ENCODE results near the gene NTRK3. TPM values are rescaled to one million over a fixed set of nuclear protein-coding genes. Genes with fewer than 3 reads are reported as not detected.

Gene NTRK3
- total and polyA plus RNA-seq, 2 of the 8 experiments (the other 6 are each of a cell fraction or from before 2014, with no cell fraction given): 4.5 to 6.8 TPM

- Histone ChIP-seq H4K91ac (replicated peaks; ENCODE audit: insufficient read length, low read length) (no peak overlapping the region), H2BK20ac (ENCODE audit: low read length) (no peak overlapping the region), H3K36me3 (ENCODE audit: control insufficient read depth in 2 of 4, insufficient read depth in 4 of 4, low read length in 3 of 4) (no peaks in the 10 kb centered on the region), H2AFZ (ENCODE audit: low read length) (no peak overlapping the region), H2BK120ac (replicated peaks; ENCODE audit: low read depth, low read length) (no peak overlapping the region), H3K79me2 (ENCODE audit: control insufficient read depth in 1 of 2, insufficient read depth in 2 of 2, low read length in 2 of 2) (no peaks in the 10 kb centered on the region), H3K9ac (replicated peaks in 1 of 4; ENCODE audit: extremely low read depth in 1 of 4, low read depth in 3 of 4, low read length in 3 of 4) (no peak overlapping the region), H3K27ac (ENCODE audit: low read depth, low read length) (no peak overlapping the region), H4K5ac (ENCODE audit: insufficient read length, low read depth, low read length) (no peak overlapping the region), H2BK15ac (ENCODE audit: low read length) (no peak overlapping the region), H3K23me2 (ENCODE audit: low read depth, low read length) (no peaks in the 10 kb centered on the region), H3K79me1 (ENCODE audit: low read depth, low read length) (no peaks in the 10 kb centered on the region; the same call in 1 of the 2 replicates), H3K23ac (ENCODE audit: insufficient read length) (no peak overlapping the region), H3K18ac (ENCODE audit: extremely low read depth, low read length) (no peak overlapping the region), H3K14ac (ENCODE audit: insufficient read length) (no peak overlapping the region), H4K20me1 (replicated peaks in 1 of 2; ENCODE audit: control insufficient read depth in 1 of 2, insufficient read depth in 2 of 2, low read length in 2 of 2) (no peaks in the 10 kb centered on the region), H4K8ac (ENCODE audit: extremely low read depth, insufficient read depth, low read length) (no peak overlapping the region), H2AK5ac (ENCODE audit: low read depth, low read length) (no peak overlapping the region), H3K4me2 (ENCODE audit: insufficient read depth in 1 of 2, low read depth in 2 of 2, low read length in 2 of 2) (no peak overlapping the region), H3K4ac (replicated peaks; ENCODE audit: insufficient read length, low read depth, low read length) (no peak overlapping the region), H2BK5ac (ENCODE audit: low read depth, low read length) (no peak overlapping the region), H3K4me1 (replicated peaks in 1 of 4; ENCODE audit: control insufficient read depth in 3 of 4, insufficient read depth in 4 of 4, low read length in 3 of 4) (no peaks in the 10 kb centered on the region), H2BK12ac (ENCODE audit: low read depth, low read length) (no peak overlapping the region), H3K56ac (replicated peaks; ENCODE audit: insufficient read length, low read depth, low read length) (no peak overlapping the region), H3K9me3 (ENCODE audit: insufficient read depth in 2 of 2, low read depth in 1 of 2, low read length in 1 of 2) (no peaks in the 10 kb centered on the region), H3K27me3 (replicated peaks in 1 of 4; ENCODE audit: control insufficient read depth in 3 of 4, extremely low read depth in 1 of 4, insufficient read depth in 3 of 4, low read length in 3 of 4) (no peaks in the 10 kb centered on the region), H3K4me3 (ENCODE audit: extremely low read depth in 1 of 4, insufficient read depth in 2 of 4, low read depth in 3 of 4, low read length in 4 of 4) (no peak overlapping the region)
- FAIRE-seq (no peak), DNase-seq (ENCODE audit: low read depth in 1 of 2, low spot score in 2 of 2) (no peak)
- ChIA-PET CTCF (ENCODE audit: partially characterized antibody) (no interaction called here), POLR2A (ENCODE audit: partially characterized antibody) (no interaction called here)
- WGBS, 2 experiments (ENCODE audit: extremely low coverage in 1 of 2, insufficient coverage in 1 of 2, insufficient read length in 1 of 2, insufficient replicate concordance in 2 of 2, low coverage in 1 of 2, low lambda C conversion rate in 2 of 2, missing lambda C conversion rate in 1 of 2): 67% methylated on average over 3 of the region's 3 CpGs; no CpG with 5 or more reads in 1 of the 2 experiments
- no peak for TF ChIP-seq CTCF (IDR thresholded peaks at IDR 0.05; ENCODE audit: control extremely low read depth in 1 of 3, insufficient read depth in 1 of 3, low read depth in 1 of 3, low read length in 3 of 3)
- TF ChIP-seq POLR2AphosphoS5 (IDR thresholded peaks at IDR 0.05; ENCODE audit: low read depth, low read length): no peak
- no peak for TF ChIP-seq SUZ12 (IDR thresholded peaks at IDR 0.05; ENCODE audit: low read length)
- no peak for TF ChIP-seq RFX5 (IDR thresholded peaks at IDR 0.05; ENCODE audit: borderline replicate concordance, low read depth, low read length)
- no peak for TF ChIP-seq SRF (IDR thresholded peaks at IDR 0.05; ENCODE audit: low read depth, low read length)
- TF ChIP-seq MAFK (IDR thresholded peaks at IDR 0.05; ENCODE audit: low read depth, low read length): no peak
- TF ChIP-seq, protein P1, sequence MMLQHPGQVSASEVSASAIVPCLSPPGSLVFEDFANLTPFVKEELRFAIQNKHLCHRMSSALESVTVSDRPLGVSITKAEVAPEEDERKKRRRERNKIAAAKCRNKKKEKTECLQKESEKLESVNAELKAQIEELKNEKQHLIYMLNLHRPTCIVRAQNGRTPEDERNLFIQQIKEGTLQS (IDR thresholded peaks at IDR 0.05; ENCODE audit: insufficient read depth, low read depth, low read length): no peak
- no peak for TF ChIP-seq CEBPB (IDR thresholded peaks at IDR 0.05; ENCODE audit: low read depth, low read length)
- no peak for TF ChIP-seq TEAD4 (IDR thresholded peaks at IDR 0.05; ENCODE audit: low read depth, low read length)
- no peak for TF ChIP-seq RBBP5 (IDR thresholded peaks at IDR 0.05; ENCODE audit: borderline replicate concordance, low read depth, low read length)
- TF ChIP-seq JUND (IDR thresholded peaks at IDR 0.05; ENCODE audit: low read length): no peak
Measured at GRCh38 chr15:87901926-87902690, 354.4 kb downstream of the NTRK3 start.
